Measurements from ENCODE around the gene GZMH.
"Not testable (repeated sequence)": the region's sequence is repeated elsewhere in the genome, so short reads cannot be mapped to it uniquely, and the experiment has no call there.

Gene GZMH

DNA sequence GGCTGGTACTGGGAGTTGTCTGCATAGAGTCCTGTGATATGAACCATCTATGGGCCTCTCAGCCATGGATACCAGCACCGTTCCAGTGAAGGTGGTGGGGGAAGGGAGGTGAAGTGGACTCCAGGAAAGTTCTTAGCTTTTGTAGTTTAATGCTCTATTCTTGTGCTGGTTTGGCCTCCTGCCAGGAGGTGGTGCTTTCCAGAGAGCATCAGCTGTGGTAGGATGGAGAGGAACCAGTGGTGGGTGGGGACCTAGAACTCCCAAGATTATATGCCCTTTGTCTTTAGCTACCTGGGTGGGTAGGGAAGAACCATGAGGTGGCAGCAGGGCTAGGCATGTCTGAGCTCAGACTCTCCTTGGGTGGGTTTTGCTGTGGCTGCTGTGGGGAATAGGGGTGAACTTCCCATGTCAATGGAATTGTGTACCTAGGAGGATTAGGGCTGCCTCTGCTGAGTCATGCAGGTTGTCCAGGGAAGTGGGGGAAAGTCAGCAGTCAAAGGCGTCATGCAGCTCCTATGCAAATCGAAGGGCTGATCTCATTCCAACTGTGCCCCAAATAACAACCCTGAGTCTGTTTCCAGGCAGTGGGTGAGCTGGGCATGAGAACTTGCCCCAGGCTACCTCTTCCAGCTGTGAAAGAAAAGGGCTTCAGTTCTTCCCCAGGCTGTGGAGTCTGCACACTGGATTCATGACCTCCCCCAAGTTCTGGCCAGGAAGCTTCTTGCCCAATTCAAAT, 14.2 kb downstream of the GZMH start:
- no peak for DNase-seq (ENCODE audit: low read depth)

DNA sequence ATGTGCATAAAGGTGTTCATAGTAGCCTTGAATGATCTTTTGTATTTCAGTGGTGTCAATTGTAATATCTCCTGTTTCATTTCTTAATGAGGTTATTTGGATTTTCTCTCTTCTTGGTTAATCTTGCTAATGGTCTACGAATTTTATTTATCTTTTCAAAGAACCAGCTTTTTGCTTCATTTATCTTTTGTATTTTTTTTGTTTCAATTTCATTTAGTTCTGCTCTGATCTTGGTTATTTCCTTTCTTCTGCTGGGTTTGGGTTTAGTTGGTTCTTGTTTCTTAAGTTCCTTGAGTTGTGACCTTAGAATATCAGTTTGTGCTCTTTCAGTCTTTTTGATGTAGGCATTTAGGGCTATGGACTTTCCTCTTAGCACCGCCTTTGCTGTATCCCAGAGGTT, 18.5 kb downstream of the GZMH start:
- not testable (repeated sequence) for DNase-seq (ENCODE audit: low read depth)

DNA sequence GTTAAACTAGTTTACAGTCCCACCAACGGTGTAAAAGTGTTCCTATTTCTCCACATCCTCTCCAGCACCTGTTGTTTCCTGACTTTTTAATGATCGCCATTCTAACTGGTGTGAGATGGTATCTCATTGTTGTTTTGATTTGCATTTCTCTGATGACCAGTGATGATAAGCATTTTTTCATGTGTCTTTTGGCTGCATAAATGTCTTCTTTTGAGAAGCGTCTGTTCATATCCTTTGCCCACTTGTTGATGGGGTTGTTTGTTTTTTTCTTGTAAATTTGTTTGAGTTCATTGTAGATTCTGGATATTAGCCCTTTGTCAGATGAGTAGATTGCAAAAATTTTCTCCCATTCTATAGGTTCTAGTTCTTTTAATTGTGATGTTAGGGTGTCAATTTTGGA, 25.1 kb downstream of the GZMH start:
- not testable (repeated sequence) for DNase-seq (ENCODE audit: low read depth)

DNA sequence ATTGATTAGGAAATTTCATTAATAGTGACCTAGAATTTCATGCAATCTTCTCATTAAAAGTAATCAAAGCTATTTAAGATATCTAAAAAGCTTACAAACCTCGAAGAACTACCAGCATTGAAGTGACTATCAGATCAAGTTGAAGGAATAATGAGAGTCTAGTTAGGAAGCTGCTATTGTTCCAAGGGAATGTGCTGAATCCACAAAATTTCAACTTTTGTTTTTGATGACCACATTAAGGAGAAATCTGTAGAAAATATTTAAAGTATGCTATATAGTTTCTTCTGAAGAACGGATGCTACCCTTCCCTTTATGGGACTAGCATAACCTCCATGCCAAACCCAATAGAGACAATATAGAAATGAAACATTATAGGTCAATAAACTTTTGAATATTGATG, 30.9 kb downstream of the GZMH start:
- no peak for DNase-seq (ENCODE audit: low read depth)

DNA sequence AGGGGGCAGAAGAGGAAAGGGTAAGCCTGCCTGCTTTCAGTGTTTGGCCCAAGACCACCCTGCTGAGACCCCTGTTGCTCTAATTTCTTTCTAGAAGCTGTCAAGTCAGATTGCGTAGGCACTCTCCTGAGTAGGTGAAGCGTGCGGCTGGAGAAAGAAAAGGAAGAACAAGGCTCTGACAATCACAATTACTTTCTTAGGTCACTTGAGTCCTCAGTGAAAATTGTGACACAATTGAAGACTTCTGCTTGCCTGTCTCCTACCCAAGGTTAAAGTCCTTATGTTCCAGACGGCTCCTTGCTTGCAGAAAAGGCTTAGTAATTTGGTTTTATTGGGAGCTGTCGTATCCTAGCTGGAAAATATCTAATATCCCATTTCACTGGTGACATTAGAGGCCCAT, 32.7 kb downstream of the GZMH start:
- no peak for DNase-seq (ENCODE audit: low read depth)

DNA sequence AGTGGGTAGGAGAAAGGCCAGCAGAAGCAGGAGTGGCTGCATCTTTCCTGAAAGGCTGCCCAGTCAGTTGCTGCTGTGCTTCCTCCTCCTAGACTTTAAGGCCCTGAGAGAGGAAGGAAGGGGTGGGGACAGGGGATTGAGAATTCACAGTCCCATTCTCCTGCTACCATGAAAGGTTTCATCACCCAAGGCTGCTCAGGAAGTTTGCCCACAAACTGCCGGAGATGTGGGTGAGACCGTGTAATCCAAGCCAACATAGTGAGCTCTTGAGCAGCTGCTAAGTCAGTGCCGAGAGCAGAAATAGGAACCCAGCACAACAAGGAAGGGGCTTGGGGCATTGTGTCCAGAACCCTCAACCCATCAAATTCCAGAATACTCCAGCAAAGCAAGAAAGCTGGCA, 33.3 kb downstream of the GZMH start, which contains the start of gene CTSG:
Gene CTSG, minus strand, starts transcription at position 69 of the 400 bp plus-strand sequence. Its CDS starts 27 bp downstream, at position 42.
- DNase-seq (ENCODE audit: low read depth): no peak

DNA sequence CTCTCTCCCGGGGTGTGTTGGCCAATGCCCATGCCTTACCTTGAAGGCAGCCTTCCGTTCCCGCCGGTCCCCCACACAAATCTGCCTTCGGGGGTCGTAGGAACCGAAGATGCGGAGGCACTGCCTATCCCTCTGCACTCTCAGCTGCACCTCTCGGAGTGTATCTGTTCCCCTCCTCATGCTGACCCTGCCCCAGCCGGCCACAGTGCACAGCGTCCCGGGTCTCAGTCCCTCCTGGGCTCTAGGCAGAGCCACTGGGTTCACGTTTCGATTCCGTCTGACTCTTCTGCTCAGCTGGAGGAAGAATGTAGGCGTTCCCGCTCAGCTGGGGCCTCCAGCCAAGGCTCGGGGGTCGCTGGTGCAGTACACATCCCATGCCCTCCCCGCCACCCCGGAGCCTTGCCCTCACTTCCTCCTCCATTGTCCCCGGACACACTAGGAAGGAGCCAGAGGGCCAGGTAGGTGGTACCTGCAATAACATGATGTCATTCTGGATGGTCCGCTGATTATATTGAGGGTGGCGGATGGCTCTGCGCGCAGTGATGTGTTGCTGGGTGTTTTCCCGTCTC, 35.2 kb downstream of the GZMH start:
- no peak for DNase-seq (ENCODE audit: low read depth)

DNA sequence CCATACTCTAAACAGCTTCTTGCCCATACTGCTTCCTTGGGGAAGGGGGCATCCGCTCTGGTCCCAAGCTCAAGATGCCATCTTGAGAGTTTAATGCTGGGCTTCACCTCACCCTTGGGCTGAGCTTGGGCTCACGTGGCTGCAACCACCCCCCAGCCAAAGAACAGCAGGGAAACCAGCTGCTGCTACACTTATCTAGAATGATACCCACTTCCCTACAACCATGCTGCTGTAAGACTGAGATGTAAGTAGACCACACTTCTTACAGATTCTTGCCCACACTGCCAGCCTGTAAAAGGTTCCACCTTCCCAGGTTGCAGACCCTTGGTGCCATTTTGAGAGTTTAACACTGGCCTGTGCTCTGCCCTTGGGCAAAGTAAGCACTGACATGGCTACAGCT, 43.2 kb downstream of the GZMH start:
- DNase-seq (ENCODE audit: low read depth): no peak

DNA sequence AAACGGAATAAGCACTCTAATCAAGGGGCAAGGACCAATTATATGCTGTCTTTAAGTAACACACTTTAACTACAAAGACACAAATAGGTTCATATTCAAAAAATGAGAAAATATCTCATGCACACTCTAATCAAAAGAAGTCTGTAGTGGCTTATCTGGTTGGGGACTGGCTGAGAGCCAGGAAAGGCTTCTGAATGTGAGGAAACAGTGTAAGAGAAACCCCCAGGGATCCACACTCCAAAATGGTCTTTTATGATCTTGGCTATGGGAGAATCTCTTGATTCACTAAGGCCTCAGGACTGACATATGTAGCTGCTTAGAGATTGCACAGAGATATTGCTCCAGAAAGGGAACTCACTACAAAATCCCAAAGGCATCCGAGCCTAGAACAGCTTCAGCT, 43.7 kb downstream of the GZMH start:
- DNase-seq (ENCODE audit: low read depth): no peak

DNA sequence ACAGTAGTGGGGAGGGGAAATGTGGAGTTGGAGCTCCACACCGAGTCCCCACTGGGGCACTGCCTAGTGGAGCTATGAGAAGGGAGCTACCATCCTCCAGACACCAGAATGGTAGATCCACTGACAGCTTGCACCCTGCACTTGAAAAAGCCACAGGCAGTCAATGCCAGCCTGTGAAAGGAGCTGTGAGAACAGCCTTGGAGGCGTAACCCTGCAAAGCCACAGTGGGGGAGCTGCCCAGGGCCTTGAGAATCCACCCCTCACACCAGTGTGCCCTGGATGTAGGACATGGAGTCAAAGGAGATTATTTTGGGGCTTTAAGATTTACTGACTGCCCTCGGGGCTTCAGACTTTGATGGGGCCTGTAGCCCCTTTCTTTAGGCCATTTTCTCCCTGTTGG, 46.0 kb downstream of the GZMH start:
- no peak for DNase-seq (ENCODE audit: low read depth)

DNA sequence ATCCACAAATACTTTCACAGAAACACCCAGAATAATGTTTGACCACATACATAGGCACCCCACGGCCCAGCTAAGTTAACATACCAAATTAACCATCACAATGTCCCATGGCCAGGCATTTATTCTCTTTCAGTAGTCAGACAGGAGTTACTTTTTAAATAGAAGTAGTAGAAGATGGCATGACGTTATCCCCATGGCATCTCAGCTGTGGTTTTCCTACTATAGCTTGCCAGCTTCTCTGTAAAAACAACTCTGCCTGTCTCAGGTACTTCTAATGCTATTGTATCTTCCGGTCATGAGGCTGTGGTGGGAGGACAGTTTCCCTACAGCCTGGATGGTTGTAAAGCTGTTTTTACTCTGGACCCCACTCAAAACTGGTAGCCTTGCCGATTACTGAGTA, 52.7 kb downstream of the GZMH start:
- DNase-seq (ENCODE audit: low read depth): no peak

All from fibroblast of the conjunctiva (primary cell).